Dendritic cell treated with granulocyte-macrophage colony-stimulating factor and Interleukin-4, amounts not matched to agents 40 ng/mL and 50 ng/mL, for 4 days (primary cell): ENCODE data around the gene WDR77.

ENCODE experiments used
- H3K27ac Mint-ChIP-seq: one replicate; pipeline ENCODE4 v1.8.0; 2022; ENCODE audit warnings: mild to moderate bottlenecking, mixed read lengths
- H3K27me3 Mint-ChIP-seq: one replicate; pipeline ENCODE4 v1.8.0; 2022; ENCODE audit warnings: mild to moderate bottlenecking, mixed read lengths
- H3K36me3 Mint-ChIP-seq: one replicate; pipeline ENCODE4 v1.8.0; 2022; ENCODE audit warnings: low read depth, mixed read lengths
- H3K4me1 Mint-ChIP-seq: one replicate; pipeline ENCODE4 v1.8.0; 2022; ENCODE audit warnings: low read depth, mixed read lengths
- H3K4me3 Mint-ChIP-seq: one replicate; pipeline ENCODE4 v1.8.0; 2022; ENCODE audit warnings: mild to moderate bottlenecking, moderate library complexity, mixed read lengths
- H3K9me3 Mint-ChIP-seq: one replicate; pipeline ENCODE4 v1.8.0; 2022; ENCODE audit warnings: mixed read lengths
- intact Hi-C: fragments of 100-400 bp; cut with micrococcal nuclease; formaldehyde crosslinking; loops from one replicate; pipeline ENCODE4 v1.15.0; 2022

WDR77 gene

GRCh38 chr1:111442457-111442856, 6.6 kb downstream of the WDR77 start:
- Mint-ChIP-seq H3K27me3 (no peaks in the 10 kb centered on the region), H3K4me3 (no peak overlapping the region), H3K9me3 (no peaks in the 10 kb centered on the region), H3K27ac (no peak overlapping the region), H3K4me1 (peaks cover 15% of the 10 kb centered on the region), H3K36me3 (peaks cover 97% of the 10 kb centered on the region)
- intact Hi-C loops: no loop called here

- Mint-ChIP-seq H3K36me3 (peaks cover 99% of the 10 kb centered on the region), H3K27ac (no peak overlapping the region), H3K4me1 (peaks cover 7% of the 10 kb centered on the region), H3K4me3 (no peak overlapping the region), H3K27me3 (no peaks in the 10 kb centered on the region), H3K9me3 (no peaks in the 10 kb centered on the region)
- intact Hi-C loops: no loop called here
Measured at GRCh38 chr1:111441573-111442192, 7.4 kb downstream of the WDR77 start.

- Mint-ChIP-seq H3K4me1 (no peaks in the 10 kb centered on the region), H3K4me3 (no peak overlapping the region), H3K27me3 (no peaks in the 10 kb centered on the region), H3K36me3 (peaks cover 79% of the 10 kb centered on the region), H3K9me3 (no peaks in the 10 kb centered on the region), H3K27ac (no peak overlapping the region)
- intact Hi-C loops: no loop called here
Measured at GRCh38 chr1:111439461-111440351, 9.3 kb downstream of the WDR77 start.

- Mint-ChIP-seq H3K36me3 (peaks cover 49% of the 10 kb centered on the region), H3K27ac (no peak overlapping the region), H3K27me3 (peaks cover 6% of the 10 kb centered on the region), H3K9me3 (no peaks in the 10 kb centered on the region), H3K4me3 (no peak overlapping the region), H3K4me1 (no peaks in the 10 kb centered on the region)
- intact Hi-C loops: no loop called here
Measured at GRCh38 chr1:111436726-111437125, 12.3 kb downstream of the WDR77 start.

GRCh38 chr1:111424281-111424680, 24.8 kb downstream of the WDR77 start:
- intact Hi-C loops: no loop called here
- H3K4me3 Mint-ChIP-seq: no peak overlapping the region
- no peaks in the 10 kb centered on the region for H3K9me3 Mint-ChIP-seq
- no peaks in the 10 kb centered on the region for H3K4me1 Mint-ChIP-seq
- H3K27me3 Mint-ChIP-seq: no peaks in the 10 kb centered on the region
- H3K27ac Mint-ChIP-seq: no peak overlapping the region
- no peaks in the 10 kb centered on the region for H3K36me3 Mint-ChIP-seq

- intact Hi-C loops: no loop called here
- H3K9me3 Mint-ChIP-seq: no peaks in the 10 kb centered on the region
- H3K27me3 Mint-ChIP-seq: no peaks in the 10 kb centered on the region
- H3K4me3 Mint-ChIP-seq: no peak overlapping the region
- no peak overlapping the region for H3K27ac Mint-ChIP-seq
- H3K4me1 Mint-ChIP-seq: no peaks in the 10 kb centered on the region
- no peaks in the 10 kb centered on the region for H3K36me3 Mint-ChIP-seq
Measured at GRCh38 chr1:111422546-111423391, 26.3 kb downstream of the WDR77 start.

GRCh38 chr1:111420377-111420776, 28.7 kb downstream of the WDR77 start:
- no peak overlapping the region for H3K4me3 Mint-ChIP-seq
- H3K4me1 Mint-ChIP-seq: peaks cover 8% of the 10 kb centered on the region
- H3K9me3 Mint-ChIP-seq: no peaks in the 10 kb centered on the region
- no peaks in the 10 kb centered on the region for H3K36me3 Mint-ChIP-seq
- no peaks in the 10 kb centered on the region for H3K27me3 Mint-ChIP-seq
- H3K27ac Mint-ChIP-seq: no peak overlapping the region
- intact Hi-C loops: no loop called here

GRCh38 chr1:111419037-111419436, 30.0 kb downstream of the WDR77 start:
- Mint-ChIP-seq H3K4me1 (peaks cover 8% of the 10 kb centered on the region), H3K4me3 (no peak overlapping the region), H3K27me3 (no peaks in the 10 kb centered on the region), H3K27ac (no peak overlapping the region), H3K36me3 (no peaks in the 10 kb centered on the region), H3K9me3 (no peaks in the 10 kb centered on the region)
- intact Hi-C loops: no loop called here

- intact Hi-C loops: no loop called here
- Mint-ChIP-seq H3K27me3 (peaks cover under 1% of the 10 kb centered on the region), H3K36me3 (no peaks in the 10 kb centered on the region), H3K4me1 (peaks cover 8% of the 10 kb centered on the region), H3K27ac (no peak overlapping the region), H3K9me3 (no peaks in the 10 kb centered on the region), H3K4me3 (no peak overlapping the region)
Measured at GRCh38 chr1:111417755-111418154, 31.3 kb downstream of the WDR77 start.

GRCh38 chr1:111415461-111415860, 33.6 kb downstream of the WDR77 start:
- intact Hi-C loops: no loop called here
- no peak overlapping the region for H3K27ac Mint-ChIP-seq
- H3K36me3 Mint-ChIP-seq: no peaks in the 10 kb centered on the region
- H3K4me1 Mint-ChIP-seq: peaks cover 8% of the 10 kb centered on the region
- no peak overlapping the region for H3K4me3 Mint-ChIP-seq
- H3K9me3 Mint-ChIP-seq: no peaks in the 10 kb centered on the region
- peaks cover 2% of the 10 kb centered on the region for H3K27me3 Mint-ChIP-seq

GRCh38 chr1:111414756-111415155, 34.3 kb downstream of the WDR77 start:
- H3K9me3 Mint-ChIP-seq: no peaks in the 10 kb centered on the region
- peaks cover 8% of the 10 kb centered on the region for H3K4me1 Mint-ChIP-seq
- H3K4me3 Mint-ChIP-seq: no peak overlapping the region
- H3K27me3 Mint-ChIP-seq: peaks cover 4% of the 10 kb centered on the region
- no peak overlapping the region for H3K27ac Mint-ChIP-seq
- no peaks in the 10 kb centered on the region for H3K36me3 Mint-ChIP-seq
- intact Hi-C loops: no loop called here

- Mint-ChIP-seq H3K27me3 (peaks cover 4% of the 10 kb centered on the region), H3K27ac (no peak overlapping the region), H3K36me3 (no peaks in the 10 kb centered on the region), H3K4me3 (no peak overlapping the region), H3K4me1 (peaks cover 8% of the 10 kb centered on the region), H3K9me3 (no peaks in the 10 kb centered on the region)
- intact Hi-C loops: no loop called here
Measured at GRCh38 chr1:111412839-111413238, 36.2 kb downstream of the WDR77 start.

- intact Hi-C loops: no loop called here
- Mint-ChIP-seq H3K4me3 (no peak overlapping the region), H3K27me3 (peaks cover 13% of the 10 kb centered on the region), H3K4me1 (peaks cover 4% of the 10 kb centered on the region), H3K36me3 (no peaks in the 10 kb centered on the region), H3K9me3 (no peaks in the 10 kb centered on the region), H3K27ac (no peak overlapping the region)
Measured at GRCh38 chr1:111407301-111407700, 41.8 kb downstream of the WDR77 start.

- H3K4me1 Mint-ChIP-seq: peaks cover 4% of the 10 kb centered on the region
- H3K9me3 Mint-ChIP-seq: no peaks in the 10 kb centered on the region
- intact Hi-C loops: no loop called here
- no peak overlapping the region for H3K27ac Mint-ChIP-seq
- H3K4me3 Mint-ChIP-seq: no peak overlapping the region
- no peaks in the 10 kb centered on the region for H3K36me3 Mint-ChIP-seq
- peaks cover 18% of the 10 kb centered on the region for H3K27me3 Mint-ChIP-seq
Measured at GRCh38 chr1:111406321-111406768, 42.7 kb downstream of the WDR77 start.
